NB4 (cell line): ENCODE measurements around the gene RUFY1.

ENCODE experiments used
- DNase-seq: peaks from one replicate; pipeline ENCODE4 v3.0.0; 2010; ENCODE audit warnings: low read depth
- H3K4me3 ChIP-seq: one replicate; pipeline ENCODE4 v1.5.1; 2011; ENCODE audit warnings: mild to moderate bottlenecking, low read depth, low read length, moderate library complexity
- MYC ChIP-seq: IDR thresholded peaks from 2 replicates; pipeline ENCODE4 v1.6.1; 2011; ENCODE audit warnings: low read depth, low read length
- POLR2A ChIP-seq: IDR thresholded peaks from 2 replicates; pipeline ENCODE4 v1.6.1; 2011; ENCODE audit warnings: mild to moderate bottlenecking; ENCODE audit not compliant: insufficient read length; ENCODE audit errors: extremely low read depth
- TF ChIP-seq, protein P1 (sequence below): IDR thresholded peaks from one replicate; pipeline ENCODE4 v1.5.1; 2012; ENCODE audit warnings: low read depth, low read length
- TF ChIP-seq, protein P2 (sequence below): IDR thresholded peaks from 2 replicates; pipeline ENCODE4 v1.6.1; 2011; ENCODE audit warnings: low read depth, low read length

The RUFY1 gene

DNA sequence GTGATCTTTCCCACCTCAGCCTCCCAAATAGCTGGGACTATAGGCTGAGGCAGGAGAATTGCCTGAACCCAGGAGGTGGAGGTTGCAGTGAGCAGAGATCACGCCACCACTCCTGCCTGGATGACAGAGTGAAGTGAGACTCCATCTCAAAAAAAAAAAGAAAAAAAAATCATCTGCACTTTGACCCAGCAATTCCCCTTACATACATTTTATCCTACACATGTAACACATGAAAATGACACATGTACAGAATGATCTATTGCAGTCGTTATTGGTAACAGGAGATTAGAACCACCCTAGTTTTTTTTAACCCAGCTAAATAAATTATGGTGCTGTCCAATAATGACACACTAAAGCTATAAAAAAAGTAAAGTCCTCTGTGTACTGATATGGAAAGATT lies 14.2 kb downstream of the RUFY1 start:
- no peak for DNase-seq
- no peak overlapping the region for H3K4me3 ChIP-seq
- TF ChIP-seq MYC (no peak), POLR2A (no peak)
- TF ChIP-seq, protein P1, sequence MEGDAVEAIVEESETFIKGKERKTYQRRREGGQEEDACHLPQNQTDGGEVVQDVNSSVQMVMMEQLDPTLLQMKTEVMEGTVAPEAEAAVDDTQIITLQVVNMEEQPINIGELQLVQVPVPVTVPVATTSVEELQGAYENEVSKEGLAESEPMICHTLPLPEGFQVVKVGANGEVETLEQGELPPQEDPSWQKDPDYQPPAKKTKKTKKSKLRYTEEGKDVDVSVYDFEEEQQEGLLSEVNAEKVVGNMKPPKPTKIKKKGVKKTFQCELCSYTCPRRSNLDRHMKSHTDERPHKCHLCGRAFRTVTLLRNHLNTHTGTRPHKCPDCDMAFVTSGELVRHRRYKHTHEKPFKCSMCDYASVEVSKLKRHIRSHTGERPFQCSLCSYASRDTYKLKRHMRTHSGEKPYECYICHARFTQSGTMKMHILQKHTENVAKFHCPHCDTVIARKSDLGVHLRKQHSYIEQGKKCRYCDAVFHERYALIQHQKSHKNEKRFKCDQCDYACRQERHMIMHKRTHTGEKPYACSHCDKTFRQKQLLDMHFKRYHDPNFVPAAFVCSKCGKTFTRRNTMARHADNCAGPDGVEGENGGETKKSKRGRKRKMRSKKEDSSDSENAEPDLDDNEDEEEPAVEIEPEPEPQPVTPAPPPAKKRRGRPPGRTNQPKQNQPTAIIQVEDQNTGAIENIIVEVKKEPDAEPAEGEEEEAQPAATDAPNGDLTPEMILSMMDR = no peak
- TF ChIP-seq, protein P2, sequence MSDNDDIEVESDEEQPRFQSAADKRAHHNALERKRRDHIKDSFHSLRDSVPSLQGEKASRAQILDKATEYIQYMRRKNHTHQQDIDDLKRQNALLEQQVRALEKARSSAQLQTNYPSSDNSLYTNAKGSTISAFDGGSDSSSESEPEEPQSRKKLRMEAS = no peak

DNA sequence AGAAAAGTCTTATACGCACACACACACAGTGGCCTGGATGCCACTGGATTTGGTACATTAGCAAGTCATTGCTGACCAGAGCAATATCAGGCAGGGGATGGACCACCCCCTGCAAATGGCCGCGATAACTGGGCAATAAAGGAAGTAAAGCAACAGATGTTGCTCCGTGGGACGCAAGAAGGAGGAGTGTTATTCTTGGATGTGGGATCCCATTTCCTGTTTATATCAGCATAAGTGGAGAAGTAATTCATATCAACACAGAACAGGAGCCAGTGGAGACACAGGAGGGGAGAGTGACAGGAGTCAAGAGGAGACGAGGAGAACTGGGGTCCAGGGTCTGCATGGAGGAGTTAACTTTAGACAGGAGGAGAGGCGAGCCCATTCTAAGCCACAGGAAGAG lies 18.4 kb downstream of the RUFY1 start:
- no peak overlapping the region for H3K4me3 ChIP-seq
- no peak for DNase-seq
- TF ChIP-seq, protein P1 = no peak

DNA sequence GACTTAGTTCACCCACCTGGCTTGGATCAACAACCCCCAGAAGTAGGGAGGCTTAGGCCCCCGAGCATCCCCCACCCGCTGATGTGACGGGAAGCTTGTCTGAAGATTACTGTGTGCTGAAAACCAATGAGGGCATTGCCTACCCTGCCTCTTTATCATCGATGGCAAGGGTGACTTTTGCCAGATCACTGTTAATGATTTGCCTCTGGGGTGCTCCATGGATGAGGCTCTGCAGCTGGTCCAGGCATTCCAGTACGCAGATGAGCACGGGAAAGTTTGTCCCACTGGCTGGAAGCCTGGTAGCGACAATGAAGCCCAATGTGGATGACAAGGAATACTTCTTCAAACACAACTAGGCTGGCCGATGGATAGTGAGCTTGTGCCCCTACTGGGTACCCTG lies 22.0 kb downstream of the RUFY1 start:
- TF ChIP-seq POLR2A (no peak), MYC (no peak)
- TF ChIP-seq, protein P1 = no peak
- TF ChIP-seq, protein P2 = no peak
- no peak for DNase-seq
- no peak overlapping the region for H3K4me3 ChIP-seq

DNA sequence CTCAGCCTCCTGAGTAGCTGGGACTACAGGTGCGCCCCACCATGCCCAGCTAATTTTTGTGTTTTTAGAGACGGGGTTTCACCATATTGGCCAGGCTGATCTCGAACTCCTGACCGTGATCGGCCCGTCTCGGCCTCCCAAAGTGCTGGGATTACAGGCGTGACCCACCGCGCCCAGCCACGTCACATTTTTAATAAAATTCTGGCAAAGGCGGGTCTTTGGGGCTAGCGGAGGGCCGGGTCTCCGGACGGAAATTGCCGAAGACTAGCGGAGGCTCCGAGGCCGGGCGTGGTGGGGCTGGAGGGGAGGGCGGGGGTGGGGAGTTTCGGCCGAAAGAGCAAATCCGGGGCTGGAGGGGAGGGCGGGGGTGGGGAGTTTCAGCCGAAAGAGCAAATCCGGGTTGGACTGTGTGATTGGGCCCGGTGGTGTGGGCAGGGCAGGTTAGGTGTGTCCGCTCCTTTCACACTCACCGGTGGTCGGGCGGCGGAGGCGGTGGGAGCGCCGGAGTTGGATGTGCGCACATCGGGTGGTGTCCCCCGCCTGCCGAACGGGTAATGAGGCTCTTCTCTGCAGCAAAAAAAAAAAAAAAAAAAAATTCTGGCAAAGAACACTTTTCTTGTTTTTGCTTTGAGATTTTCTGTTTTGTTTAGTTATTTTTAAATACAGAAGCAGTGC lies 27.1 kb downstream of the RUFY1 start:
- TF ChIP-seq POLR2A = no peak
- TF ChIP-seq, protein P2 = no peak
- TF ChIP-seq, protein P1 = no peak
- TF ChIP-seq MYC = no peak
- DNase-seq = no peak
- H3K4me3 ChIP-seq = no peak overlapping the region

DNA sequence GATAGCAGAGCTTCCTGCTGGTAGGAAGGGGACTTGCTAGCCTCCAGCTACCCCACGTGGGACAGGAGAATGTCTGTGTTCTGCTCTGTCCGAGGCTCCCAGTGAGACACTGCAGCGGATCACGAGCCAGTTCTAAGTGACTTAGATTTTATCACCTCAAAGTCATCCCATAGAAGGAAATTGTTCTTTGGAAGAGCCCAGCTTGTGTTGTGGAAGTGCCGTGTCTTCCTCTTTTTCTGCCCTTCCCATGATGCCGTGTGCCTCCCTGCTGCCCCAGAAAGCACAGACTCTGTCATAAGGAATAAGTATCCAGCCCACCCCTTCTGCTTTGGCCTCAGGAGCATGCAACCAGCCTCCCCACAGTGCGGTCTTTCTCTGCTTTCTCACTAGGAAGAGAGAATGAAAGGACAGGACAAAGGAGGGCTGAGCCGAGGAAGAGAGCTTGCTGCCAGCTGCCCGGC lies 35.6 kb downstream of the RUFY1 start:
- TF ChIP-seq, protein P1 = no peak
- TF ChIP-seq MYC = no peak
- TF ChIP-seq, protein P2 = no peak
- no peak for DNase-seq
- H3K4me3 ChIP-seq = no peak overlapping the region

DNA sequence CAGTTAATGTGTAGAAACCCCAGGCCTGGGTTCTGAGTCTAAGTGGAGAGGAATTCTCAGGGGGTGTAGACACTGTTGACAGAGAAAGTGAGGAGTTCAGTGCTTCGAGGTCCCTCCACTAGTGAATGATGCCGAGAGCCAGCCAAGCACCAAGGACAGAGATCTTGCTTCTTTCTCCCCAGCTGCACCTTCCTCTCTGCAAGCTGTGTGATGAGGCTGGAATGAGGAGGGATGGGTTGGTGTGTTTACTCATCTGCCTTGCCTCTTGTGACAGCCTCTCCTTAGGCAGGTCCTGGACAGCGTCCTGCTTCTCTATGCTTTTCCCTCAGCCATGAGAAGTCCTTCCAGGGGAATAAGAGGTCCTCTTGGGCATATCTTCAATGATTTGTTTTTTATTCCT lies 37.8 kb downstream of the RUFY1 start:
- DNase-seq = no peak
- TF ChIP-seq MYC (no peak), POLR2A (no peak)
- TF ChIP-seq, protein P2 = no peak
- TF ChIP-seq, protein P1 = no peak
- no peak overlapping the region for H3K4me3 ChIP-seq
